ENCODE data around the gene COL19A1. TPM values are rescaled to one million over a fixed set of nuclear protein-coding genes. Genes with fewer than 3 reads are reported as not detected.

The COL19A1 gene
- total and polyA plus RNA-seq, 12 donors: 0.26 to 2.8 (median 1.7) TPM

DNA sequence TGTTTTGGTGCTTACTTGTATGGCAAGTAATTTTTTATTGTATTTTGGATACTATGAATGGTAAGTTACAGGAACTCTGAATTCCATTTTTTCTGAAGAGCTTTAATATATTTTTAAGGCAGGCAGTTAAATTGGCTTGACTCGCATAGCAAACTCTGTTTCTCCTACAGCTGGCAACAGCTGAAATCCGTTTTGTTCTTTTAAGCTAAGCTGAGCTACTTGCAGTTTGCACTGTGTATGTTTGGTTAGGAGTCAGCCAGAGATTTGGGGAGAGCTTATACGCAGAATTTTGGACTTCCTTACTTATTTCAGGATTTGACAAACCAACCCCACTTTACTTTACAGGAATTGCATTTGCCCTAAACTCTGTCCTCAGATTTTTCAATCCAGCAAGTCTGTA is 179.1 kb downstream of the COL19A1 start:
- 68 to 71% methylated on average over 3 of the region's 3 CpGs for WGBS, 2 donors
- intact Hi-C loops (cut with DNase I): no loop called here
- no peak overlapping the region for H3K4me3 ChIP-seq
- H3K27me3 ChIP-seq: no peaks in the 10 kb centered on the region
- H3K4me1 ChIP-seq: no peaks in the 10 kb centered on the region
- ATAC-seq (no peak), DNase-seq (no peak)
- H3K36me3 ChIP-seq: no peaks in the 10 kb centered on the region
- peaks cover 0 to 19% (median 4%) of the 10 kb centered on the region in 11 donors for H3K9me3 ChIP-seq
- no peak for TF ChIP-seq CTCF (IDR thresholded peaks at IDR 0.05)
- H3K27ac ChIP-seq: no peak overlapping the region

GRCh38 chr6:70051197-70052124 is 185.1 kb downstream of the COL19A1 start:
- intact Hi-C loops (cut with DNase I): no loop called here
- no peak for TF ChIP-seq CTCF (IDR thresholded peaks at IDR 0.05)
- Histone ChIP-seq H3K27me3 (no peaks in the 10 kb centered on the region), H3K27ac (no peak overlapping the region), H3K36me3 (no peaks in the 10 kb centered on the region), H3K4me1 (no peaks in the 10 kb centered on the region), H3K4me3 (no peak overlapping the region), H3K9me3 (no peaks in the 10 kb centered on the region)
- no peak for ATAC-seq
- WGBS, 2 donors: 67 to 75% methylated on average over 5 of the region's 5 CpGs
- no peak for DNase-seq

DNA sequence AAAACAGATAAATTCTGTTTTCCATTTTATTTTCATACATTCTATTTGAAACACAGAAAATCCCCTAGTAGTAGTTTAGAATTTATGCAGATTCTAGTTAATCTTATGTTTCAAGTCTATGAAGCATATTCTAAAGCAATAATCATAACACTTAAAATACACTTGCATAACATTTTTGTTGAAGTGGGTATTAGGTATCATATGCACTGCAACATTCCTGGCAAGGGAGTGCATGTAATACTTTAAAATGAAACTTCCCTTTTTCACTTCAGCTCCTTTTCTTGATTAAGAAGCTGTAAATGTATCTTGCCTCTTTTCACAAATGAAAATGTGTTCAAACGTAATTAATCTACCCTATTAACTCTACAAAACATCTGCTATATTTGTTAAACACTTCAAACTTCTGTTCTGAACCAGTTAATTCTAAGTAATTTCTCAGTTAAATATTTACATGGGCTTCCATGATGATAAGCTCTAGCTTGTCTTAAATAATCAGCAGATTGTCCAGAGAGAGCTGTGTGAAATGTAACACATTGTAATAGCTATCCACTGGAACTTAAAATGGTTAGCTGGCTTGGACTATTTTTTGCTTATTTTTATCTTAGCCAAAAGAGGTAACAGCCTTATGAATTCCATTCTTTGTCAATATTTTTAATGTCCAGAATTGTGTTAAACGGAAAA is 192.8 kb downstream of the COL19A1 start:
- WGBS, 2 donors: 59 to 76% methylated on average over 2 of the region's 2 CpGs
- H3K4me3 ChIP-seq: no peak overlapping the region

More for the DNA sequence above, 192.8 kb downstream of the COL19A1 start:
- Histone ChIP-seq H3K27ac (no peak overlapping the region), H3K36me3 (no peaks in the 10 kb centered on the region), H3K9me3 (no peaks in the 10 kb centered on the region), H3K27me3 (no peaks in the 10 kb centered on the region), H3K4me1 (no peaks in the 10 kb centered on the region)
- ATAC-seq (no peak), DNase-seq (no peak)
- intact Hi-C loops (cut with DNase I): no loop called here
- no peak for TF ChIP-seq CTCF (IDR thresholded peaks at IDR 0.05)
